Astrocyte (in vitro differentiated cells and primary cell): Measurements from ENCODE around the gene AHDC1.

Experiments
- CTCF ChIP-seq: IDR thresholded peaks from 2 replicates; pipeline ENCODE4 v1.5.1; 2011; ENCODE audit warnings: low read depth, mild to moderate bottlenecking, inconsistent platforms, low read length, moderate library complexity; ENCODE audit not compliant: insufficient read depth
- EZH2 ChIP-seq: IDR thresholded peaks from 2 replicates; pipeline ENCODE4 v1.6.1; 2012; ENCODE audit warnings: mild to moderate bottlenecking, low read length, inconsistent platforms; ENCODE audit not compliant: insufficient read depth

- TF ChIP-seq CTCF, result no peak
- TF ChIP-seq EZH2, result no peak
Observed at GRCh38 chr1:27562534-27563340, 41.2 kb downstream of the AHDC1 start.
